Activated CD4-positive, alpha-beta memory T cell treated with anti-CD3 and anti-CD28 coated beads, Interleukin-2, amount 10 ng/mL, durations not matched to agents 7 days and 5 days (primary cell): ENCODE results near the gene LMTK2. TPM values are rescaled to one million over a fixed set of nuclear protein-coding genes. Genes with fewer than 3 reads are reported as not detected.
"Not testable (repeated sequence)": the region's sequence is repeated elsewhere in the genome, so short reads cannot be mapped to it uniquely, and the experiment has no call there.

Source experiments
- CTCF ChIA-PET: fragments of 350-600 bp; sonication (Branson Sonifier 250); formaldehyde crosslinking; loops from one replicate; lab custom pipeline; 2021; ENCODE audit warnings: antibody characterized with exemption, inconsistent platforms; lab: Charles Lee
- POLR2A ChIA-PET: fragments of 350-600 bp; sonication (Branson Sonifier 250); formaldehyde crosslinking; loops from one replicate; lab custom pipeline; 2021; ENCODE audit warnings: antibody characterized with exemption; lab: Charles Lee
- DNase-seq: peaks from one replicate; pipeline ENCODE4 v3.0.0-alpha.2; 2020
- H3K27ac Mint-ChIP-seq: one replicate; pipeline ENCODE4 v1.8.0; 2021; ENCODE audit warnings: mild to moderate bottlenecking, mixed read lengths
- H3K27me3 Mint-ChIP-seq: one replicate; pipeline ENCODE4 v1.8.0; 2021; ENCODE audit warnings: mixed read lengths
- H3K36me3 Mint-ChIP-seq: one replicate; pipeline ENCODE4 v1.8.0; 2021; ENCODE audit warnings: low read depth, mixed read lengths
- H3K4me1 Mint-ChIP-seq: one replicate; pipeline ENCODE4 v1.8.0; 2021; ENCODE audit warnings: mixed read lengths
- H3K4me3 Mint-ChIP-seq: one replicate; pipeline ENCODE4 v1.8.0; 2021; ENCODE audit warnings: mild to moderate bottlenecking, mixed read lengths
- H3K9me3 Mint-ChIP-seq: one replicate; pipeline ENCODE4 v1.8.0; 2021; ENCODE audit warnings: mixed read lengths
- total RNA-seq, 2 experiments: library from RNA; stranded (reverse); gene quantifications; one replicate each; pipeline ENCODE4 v1.2.3, GENCODE V29; 2021

The LMTK2 gene
- total RNA-seq, 2 experiments from 2014 or later = 10.0 to 11.6 TPM

- POLR2A ChIA-PET = interaction anchor here (1.1 to 2.3 kb wide), 4 partner anchors 9 to 139 kb away, joined by 3 to 11 read pairs (median 4); no protein-coding TSS in a partner anchor
- Mint-ChIP-seq H3K4me1 (peaks cover 21% of the 10 kb centered on the region), H3K27me3 (no peaks in the 10 kb centered on the region), H3K27ac (no peak overlapping the region), H3K9me3 (no peaks in the 10 kb centered on the region), H3K4me3 (no peak overlapping the region), H3K36me3 (peaks cover 11% of the 10 kb centered on the region)
- CTCF ChIA-PET = interaction anchor here (0.8 to 3.0 kb wide), 7 partner anchors 9 to 89 kb away, joined by 3 to 11 read pairs (median 4); no protein-coding TSS in a partner anchor
- DNase-seq = no peak
Observed at GRCh38 chr7:98110249-98111022, 3.8 kb downstream of the LMTK2 start.

DNA sequence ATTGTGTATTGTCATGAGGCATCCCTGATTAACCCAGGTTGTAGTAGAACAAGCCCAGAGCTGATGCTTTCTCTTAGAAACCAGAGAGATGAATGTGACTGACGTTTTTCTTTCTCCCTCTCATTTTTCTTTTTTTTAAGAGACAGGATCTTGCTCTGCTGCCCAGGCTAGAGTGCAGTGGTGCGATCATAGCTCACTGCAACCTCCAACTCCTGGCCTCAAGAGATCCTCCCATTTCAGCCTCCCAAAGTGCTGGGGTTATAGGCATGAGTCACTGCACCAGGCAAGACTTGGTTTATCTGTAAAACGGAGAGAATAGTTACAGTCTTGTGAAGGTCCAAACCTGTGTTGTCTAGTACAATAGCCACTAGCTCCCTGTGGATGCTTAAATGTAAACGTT lies 5.4 kb downstream of the LMTK2 start:
- no peak overlapping the region for H3K27ac Mint-ChIP-seq
- H3K4me3 Mint-ChIP-seq = no peak overlapping the region
- ChIA-PET CTCF (interaction anchor here (1.2 to 3.0 kb wide), 3 partner anchors 21 to 56 kb away, joined by 3 to 11 read pairs (median 4); no protein-coding TSS in a partner anchor), POLR2A (interaction anchor here (1.1 to 2.3 kb wide), 3 partner anchors 8 to 56 kb away, joined by 4 to 11 read pairs (median 5); no protein-coding TSS in a partner anchor)
- H3K27me3 Mint-ChIP-seq = no peaks in the 10 kb centered on the region
- peaks cover 11% of the 10 kb centered on the region for H3K36me3 Mint-ChIP-seq
- DNase-seq = no peak
- peaks cover 18% of the 10 kb centered on the region for H3K4me1 Mint-ChIP-seq
- H3K9me3 Mint-ChIP-seq = no peaks in the 10 kb centered on the region

GRCh38 chr7:98115746-98116525 lies 9.3 kb downstream of the LMTK2 start:
- POLR2A ChIA-PET = no interaction called here
- H3K27me3 Mint-ChIP-seq = no peaks in the 10 kb centered on the region
- H3K36me3 Mint-ChIP-seq = peaks cover 11% of the 10 kb centered on the region
- CTCF ChIA-PET = interaction anchor here (0.9 kb wide), 1 partner anchor 52 kb away, joined by 3 read pairs; no protein-coding TSS in a partner anchor
- no peak overlapping the region for H3K27ac Mint-ChIP-seq
- H3K9me3 Mint-ChIP-seq = no peaks in the 10 kb centered on the region
- H3K4me3 Mint-ChIP-seq = no peak overlapping the region
- DNase-seq = no peak
- H3K4me1 Mint-ChIP-seq = no peaks in the 10 kb centered on the region

DNA sequence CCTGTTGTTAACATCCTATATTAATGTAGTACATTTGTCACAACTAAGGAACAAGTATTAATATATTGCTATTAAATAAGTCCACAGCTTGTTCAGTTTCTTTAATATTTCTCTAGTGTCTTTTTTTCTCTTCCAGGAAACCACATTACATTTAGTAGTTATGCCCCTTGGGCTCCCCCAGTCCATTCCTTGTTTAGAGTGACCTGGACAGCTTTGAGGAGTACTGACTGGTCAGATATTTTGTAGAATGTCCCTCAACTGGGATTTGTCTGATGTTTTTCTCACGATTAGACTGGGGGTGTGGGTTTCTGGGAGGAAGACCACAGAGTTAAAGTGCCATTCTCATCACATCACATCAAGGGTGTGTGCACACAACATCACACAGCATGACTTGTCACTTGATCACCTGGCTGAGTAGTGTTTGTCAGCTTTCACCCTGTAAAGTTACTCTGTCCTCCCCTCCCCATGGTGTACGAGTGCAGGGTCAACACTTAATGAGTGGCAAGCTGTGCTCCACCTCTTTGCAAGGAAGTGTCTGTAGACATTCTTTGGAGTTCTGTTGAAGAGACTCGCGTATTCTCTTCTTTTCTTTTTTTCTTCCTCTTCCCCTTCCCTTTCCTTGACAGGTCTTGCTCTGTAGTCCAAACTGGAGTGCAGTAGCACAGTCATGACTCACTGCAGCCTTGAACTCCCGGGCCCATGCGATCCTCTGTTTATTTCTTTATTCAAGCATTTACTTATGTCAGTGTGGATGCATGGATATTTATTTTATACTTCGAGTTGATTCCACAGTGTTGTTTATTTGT lies 10.2 kb downstream of the LMTK2 start:
- H3K4me1 Mint-ChIP-seq = no peaks in the 10 kb centered on the region
- DNase-seq = no peak
- no peaks in the 10 kb centered on the region for H3K27me3 Mint-ChIP-seq
- no peaks in the 10 kb centered on the region for H3K9me3 Mint-ChIP-seq
- H3K27ac Mint-ChIP-seq = no peak overlapping the region
- CTCF ChIA-PET = interaction anchor here (1.8 kb wide), 1 partner anchor 52 kb away, joined by 5 read pairs; no protein-coding TSS in a partner anchor
- H3K36me3 Mint-ChIP-seq = peaks cover 9% of the 10 kb centered on the region
- H3K4me3 Mint-ChIP-seq = no peak overlapping the region
- POLR2A ChIA-PET = interaction anchor here (1.2 kb wide), 1 partner anchor 9 kb away, joined by 4 read pairs; no protein-coding TSS in a partner anchor

- no peak overlapping the region for H3K4me3 Mint-ChIP-seq
- no peaks in the 10 kb centered on the region for H3K4me1 Mint-ChIP-seq
- no peak for DNase-seq
- CTCF ChIA-PET = interaction anchor here (0.7 to 1.8 kb wide), 6 partner anchors 9 to 191 kb away, joined by 3 to 10 read pairs (median 7); partner anchors contain the start of gene LMTK2
- POLR2A ChIA-PET = interaction anchor here (0.7 to 1.8 kb wide), 5 partner anchors 8 to 247 kb away, joined by 3 to 5 read pairs (median 3); partner anchors contain the start of gene ASNS
- no peaks in the 10 kb centered on the region for H3K36me3 Mint-ChIP-seq
- H3K27me3 Mint-ChIP-seq = no peaks in the 10 kb centered on the region
- no peaks in the 10 kb centered on the region for H3K9me3 Mint-ChIP-seq
- no peak overlapping the region for H3K27ac Mint-ChIP-seq
Observed at GRCh38 chr7:98119256-98119918, 12.7 kb downstream of the LMTK2 start.

- no peak for DNase-seq
- H3K36me3 Mint-ChIP-seq = no peaks in the 10 kb centered on the region
- POLR2A ChIA-PET = interaction anchor here (1.0 to 1.8 kb wide), 2 partner anchors 9 to 12 kb away, joined by 4 to 5 read pairs; no protein-coding TSS in a partner anchor
- CTCF ChIA-PET = interaction anchor here (1.8 kb wide), 1 partner anchor 10 kb away, joined by 7 read pairs; no protein-coding TSS in a partner anchor
- no peaks in the 10 kb centered on the region for H3K27me3 Mint-ChIP-seq
- no peak overlapping the region for H3K27ac Mint-ChIP-seq
- H3K9me3 Mint-ChIP-seq = no peaks in the 10 kb centered on the region
- H3K4me1 Mint-ChIP-seq = no peaks in the 10 kb centered on the region
- H3K4me3 Mint-ChIP-seq = no peak overlapping the region
Observed at GRCh38 chr7:98120559-98120958, 13.9 kb downstream of the LMTK2 start.

DNA sequence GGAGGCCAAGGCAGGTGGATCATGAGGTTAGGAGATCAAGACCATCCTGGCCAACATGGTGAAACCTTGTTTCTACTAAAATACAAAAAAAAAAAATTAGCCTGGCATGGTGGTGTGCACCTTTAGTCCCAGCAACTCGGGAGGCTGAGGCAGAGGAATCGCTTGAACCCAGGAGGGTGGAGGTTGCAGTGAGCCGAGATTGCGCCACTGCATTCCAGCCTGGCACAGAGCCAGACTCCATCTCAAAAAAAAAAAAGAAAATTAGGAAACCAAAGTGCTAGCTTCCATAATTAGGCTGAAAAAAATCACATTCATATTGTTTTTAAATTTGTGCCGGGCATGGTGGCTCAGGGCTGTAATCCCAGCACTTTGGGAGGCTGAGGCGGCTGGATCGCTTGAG lies 14.7 kb downstream of the LMTK2 start:
- POLR2A ChIA-PET = interaction anchor here (1.2 kb wide), 1 partner anchor 12 kb away, joined by 4 read pairs; no protein-coding TSS in a partner anchor
- H3K4me3 Mint-ChIP-seq, H3K27me3 Mint-ChIP-seq, CTCF ChIA-PET, H3K4me1 Mint-ChIP-seq, H3K36me3 Mint-ChIP-seq, H3K9me3 Mint-ChIP-seq, DNase-seq, H3K27ac Mint-ChIP-seq: not testable (repeated sequence)

DNA sequence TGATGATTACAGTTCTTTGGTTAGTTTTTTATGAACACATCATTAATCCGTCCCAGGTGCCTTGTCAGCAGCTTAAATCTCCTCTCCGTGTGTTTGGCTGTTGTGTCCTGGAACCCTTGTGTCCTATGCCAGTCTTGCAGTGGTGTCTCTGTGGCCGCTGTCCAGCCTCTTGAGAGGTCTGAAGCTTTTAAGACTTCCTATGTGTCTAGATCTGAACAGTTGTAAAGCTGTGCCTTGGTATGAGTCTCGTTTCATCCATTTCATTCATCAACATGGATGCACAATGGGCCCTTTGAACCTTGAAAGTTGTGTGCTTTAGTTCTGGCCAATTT lies 16.7 kb downstream of the LMTK2 start:
- Mint-ChIP-seq H3K4me1 (no peaks in the 10 kb centered on the region), H3K36me3 (no peaks in the 10 kb centered on the region), H3K4me3 (no peak overlapping the region), H3K9me3 (no peaks in the 10 kb centered on the region), H3K27me3 (no peaks in the 10 kb centered on the region), H3K27ac (no peak overlapping the region)
- ChIA-PET POLR2A (no interaction called here), CTCF (interaction anchor here (1.5 kb wide), 1 partner anchor 10 kb away, joined by 4 read pairs; no protein-coding TSS in a partner anchor)
- DNase-seq = no peak

DNA sequence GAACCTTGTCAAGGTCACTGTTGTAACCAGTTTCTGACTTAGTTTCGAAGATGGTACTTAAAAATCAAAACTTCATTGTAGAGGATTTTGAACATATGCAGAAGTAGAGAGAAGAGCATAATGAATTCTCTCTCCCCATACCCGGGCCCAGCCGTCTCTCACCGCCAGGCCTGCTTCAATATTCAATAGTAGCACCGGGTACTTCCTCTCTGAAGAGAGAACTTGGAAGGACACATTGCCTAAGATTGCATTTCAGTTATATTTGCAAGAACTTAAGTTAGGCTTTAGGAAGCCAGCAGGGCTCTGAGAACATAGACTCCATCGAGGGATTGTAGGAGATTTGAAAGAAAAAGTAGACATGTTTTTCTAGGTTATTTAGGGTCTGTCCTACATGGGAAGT lies 19.1 kb downstream of the LMTK2 start:
- Mint-ChIP-seq H3K36me3 (no peaks in the 10 kb centered on the region), H3K27me3 (no peaks in the 10 kb centered on the region), H3K9me3 (no peaks in the 10 kb centered on the region), H3K27ac (no peak overlapping the region), H3K4me1 (peaks cover 3% of the 10 kb centered on the region), H3K4me3 (no peak overlapping the region)
- DNase-seq = no peak
- ChIA-PET POLR2A (no interaction called here), CTCF (no interaction called here)

- Mint-ChIP-seq H3K27me3 (peaks cover 2% of the 10 kb centered on the region), H3K9me3 (no peaks in the 10 kb centered on the region), H3K27ac (no peak overlapping the region), H3K4me3 (no peak overlapping the region), H3K36me3 (no peaks in the 10 kb centered on the region), H3K4me1 (peaks cover 9% of the 10 kb centered on the region)
- no peak for DNase-seq
- CTCF ChIA-PET = no interaction called here
- POLR2A ChIA-PET = no interaction called here
Observed at GRCh38 chr7:98126311-98127142, 19.9 kb downstream of the LMTK2 start.

DNA sequence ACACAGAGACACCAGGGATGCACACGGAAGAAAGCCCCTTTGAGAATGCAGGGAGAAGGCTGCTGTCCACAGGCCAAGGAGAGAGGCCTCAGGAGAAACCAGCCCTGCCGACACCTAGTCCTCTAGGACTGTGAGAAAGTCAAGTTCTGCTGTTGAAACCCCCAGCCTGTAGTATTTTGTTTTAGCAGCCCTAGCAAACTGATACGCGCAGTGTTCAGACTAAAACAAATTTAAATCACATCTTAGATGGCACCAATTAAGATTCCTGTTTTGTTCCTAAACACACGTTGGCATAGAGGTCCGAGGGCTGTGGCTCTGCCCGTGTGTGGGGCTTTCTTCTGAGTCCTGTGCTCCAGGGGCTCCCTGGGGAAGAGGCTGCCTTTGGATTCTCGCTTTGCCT lies 21.7 kb downstream of the LMTK2 start:
- H3K27me3 Mint-ChIP-seq = peaks cover 2% of the 10 kb centered on the region
- H3K27ac Mint-ChIP-seq = no peak overlapping the region
- POLR2A ChIA-PET = no interaction called here
- peaks cover 28% of the 10 kb centered on the region for H3K4me1 Mint-ChIP-seq
- no peaks in the 10 kb centered on the region for H3K36me3 Mint-ChIP-seq
- H3K4me3 Mint-ChIP-seq = no peak overlapping the region
- CTCF ChIA-PET = no interaction called here
- H3K9me3 Mint-ChIP-seq = no peaks in the 10 kb centered on the region
- DNase-seq = no peak
